WTC11 (cell line): Measurements from ENCODE around the gene RPS27.

ENCODE experiments used
- CREB1 ChIP-seq: sonication (generic); formaldehyde crosslinking; IDR thresholded peaks from 2 replicates; pipeline ENCODE4 v1.8.0; 2023; ENCODE audit warnings: mild to moderate bottlenecking, missing genetic modification reagents
- EMX1 ChIP-seq: fragments of 250-450 bp; sonication (Bioruptor Pico); IDR thresholded peaks from 2 replicates; pipeline ENCODE4 v1.8.0; 2021; ENCODE audit warnings: mild to moderate bottlenecking
- FOXK1 ChIP-seq: sonication (generic); formaldehyde crosslinking; IDR thresholded peaks from 2 replicates; pipeline ENCODE4 v1.8.0; 2022; ENCODE audit warnings: mild to moderate bottlenecking, moderate library complexity, missing genetic modification reagents
- FOXP1 ChIP-seq: sonication (generic); formaldehyde crosslinking; IDR thresholded peaks from 2 replicates; pipeline ENCODE4 v1.8.0; 2022; ENCODE audit warnings: missing genetic modification reagents, mild to moderate bottlenecking, moderate library complexity, borderline replicate concordance
- JUN ChIP-seq: sonication (generic); formaldehyde crosslinking; IDR thresholded peaks from 2 replicates; pipeline ENCODE4 v1.8.0; 2023; ENCODE audit warnings: mild to moderate bottlenecking, missing genetic modification reagents
- NR3C1 ChIP-seq: sonication (generic); formaldehyde crosslinking; conservative IDR thresholded peaks from 2 replicates; pipeline ENCODE4 v1.8.1; 2023; ENCODE audit warnings: low read depth, mild to moderate bottlenecking, missing genetic modification reagents
- ZNF396 ChIP-seq: fragments of 250-450 bp; sonication (Bioruptor Pico); IDR thresholded peaks from 2 replicates; pipeline ENCODE4 v1.8.0; 2021; ENCODE audit warnings: mild to moderate bottlenecking, moderate library complexity, borderline replicate concordance
- TF ChIP-seq, protein P1 (sequence below): fragments of 200-600 bp; IDR thresholded peaks from 2 replicates; pipeline ENCODE4 v1.8.0; 2022; ENCODE audit warnings: antibody characterized with exemption

DNA sequence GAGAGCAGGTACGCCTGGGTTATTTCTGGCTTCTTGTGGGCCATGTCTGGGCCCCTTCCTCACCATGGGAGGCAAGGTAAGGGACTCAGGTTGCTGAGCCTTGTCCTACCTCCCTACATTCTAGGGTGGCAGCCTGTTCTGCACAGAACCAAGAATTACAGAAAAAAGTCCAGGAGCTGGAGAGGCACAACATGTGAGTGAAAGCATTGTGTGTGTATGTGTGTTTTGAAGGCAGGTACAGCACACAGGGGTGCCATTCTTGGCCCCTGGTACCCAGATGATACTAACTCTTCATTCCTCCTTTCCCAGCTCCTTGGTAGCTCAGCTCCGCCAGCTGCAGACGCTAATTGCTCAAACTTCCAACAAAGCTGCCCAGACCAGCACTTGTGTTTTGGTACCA is 17.5 kb upstream of the RPS27 start:
- TF ChIP-seq, protein P1, sequence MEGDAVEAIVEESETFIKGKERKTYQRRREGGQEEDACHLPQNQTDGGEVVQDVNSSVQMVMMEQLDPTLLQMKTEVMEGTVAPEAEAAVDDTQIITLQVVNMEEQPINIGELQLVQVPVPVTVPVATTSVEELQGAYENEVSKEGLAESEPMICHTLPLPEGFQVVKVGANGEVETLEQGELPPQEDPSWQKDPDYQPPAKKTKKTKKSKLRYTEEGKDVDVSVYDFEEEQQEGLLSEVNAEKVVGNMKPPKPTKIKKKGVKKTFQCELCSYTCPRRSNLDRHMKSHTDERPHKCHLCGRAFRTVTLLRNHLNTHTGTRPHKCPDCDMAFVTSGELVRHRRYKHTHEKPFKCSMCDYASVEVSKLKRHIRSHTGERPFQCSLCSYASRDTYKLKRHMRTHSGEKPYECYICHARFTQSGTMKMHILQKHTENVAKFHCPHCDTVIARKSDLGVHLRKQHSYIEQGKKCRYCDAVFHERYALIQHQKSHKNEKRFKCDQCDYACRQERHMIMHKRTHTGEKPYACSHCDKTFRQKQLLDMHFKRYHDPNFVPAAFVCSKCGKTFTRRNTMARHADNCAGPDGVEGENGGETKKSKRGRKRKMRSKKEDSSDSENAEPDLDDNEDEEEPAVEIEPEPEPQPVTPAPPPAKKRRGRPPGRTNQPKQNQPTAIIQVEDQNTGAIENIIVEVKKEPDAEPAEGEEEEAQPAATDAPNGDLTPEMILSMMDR = no peak
- TF ChIP-seq NR3C1 (CRISPR knock-in tag) (no peak), EMX1 (CRISPR knock-in tag) (no peak), FOXK1 (no peak), JUN (CRISPR knock-in tag) (no peak), CREB1 (no peak), FOXP1 (no peak), ZNF396 (CRISPR knock-in tag) (no peak)
